ENCODE results near the gene KDM5C.

DNA sequence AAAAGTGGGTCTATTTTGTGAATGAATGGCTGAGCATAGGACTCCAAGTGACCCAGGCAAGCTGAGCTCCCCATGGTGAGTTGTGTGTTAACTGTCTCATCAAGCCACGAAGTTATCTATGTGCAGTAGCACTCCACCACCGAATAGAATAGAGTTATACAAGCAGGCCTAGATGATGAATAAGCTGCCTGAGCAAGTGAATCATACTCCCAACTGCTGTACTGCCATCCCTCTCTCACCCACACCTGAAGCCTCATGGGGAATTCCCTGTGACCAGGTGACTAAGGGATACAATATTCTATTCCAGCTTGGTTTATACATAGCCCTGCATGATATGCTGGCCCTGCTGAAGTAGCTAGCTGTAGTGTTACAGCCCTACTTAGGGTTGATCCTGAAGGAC, 38.7 kb downstream of the KDM5C start:
- TF ChIP-seq, protein P1, sequence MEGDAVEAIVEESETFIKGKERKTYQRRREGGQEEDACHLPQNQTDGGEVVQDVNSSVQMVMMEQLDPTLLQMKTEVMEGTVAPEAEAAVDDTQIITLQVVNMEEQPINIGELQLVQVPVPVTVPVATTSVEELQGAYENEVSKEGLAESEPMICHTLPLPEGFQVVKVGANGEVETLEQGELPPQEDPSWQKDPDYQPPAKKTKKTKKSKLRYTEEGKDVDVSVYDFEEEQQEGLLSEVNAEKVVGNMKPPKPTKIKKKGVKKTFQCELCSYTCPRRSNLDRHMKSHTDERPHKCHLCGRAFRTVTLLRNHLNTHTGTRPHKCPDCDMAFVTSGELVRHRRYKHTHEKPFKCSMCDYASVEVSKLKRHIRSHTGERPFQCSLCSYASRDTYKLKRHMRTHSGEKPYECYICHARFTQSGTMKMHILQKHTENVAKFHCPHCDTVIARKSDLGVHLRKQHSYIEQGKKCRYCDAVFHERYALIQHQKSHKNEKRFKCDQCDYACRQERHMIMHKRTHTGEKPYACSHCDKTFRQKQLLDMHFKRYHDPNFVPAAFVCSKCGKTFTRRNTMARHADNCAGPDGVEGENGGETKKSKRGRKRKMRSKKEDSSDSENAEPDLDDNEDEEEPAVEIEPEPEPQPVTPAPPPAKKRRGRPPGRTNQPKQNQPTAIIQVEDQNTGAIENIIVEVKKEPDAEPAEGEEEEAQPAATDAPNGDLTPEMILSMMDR (IDR thresholded peaks at IDR 0.05; ENCODE audit: insufficient read depth, low read depth, low read length): no peak
- no peak for TF ChIP-seq EZH2 (IDR thresholded peaks at IDR 0.05; ENCODE audit: insufficient read depth, low read length)
